SK-N-SH (cell line): ENCODE data around the gene PCSK7. TPM values are rescaled to one million over a fixed set of nuclear protein-coding genes. Genes with fewer than 3 reads are reported as not detected.
A peak's percentile ranks its signal among the peaks of the same experiment; 100 is the strongest.

ENCODE experiments used
- CTCF ChIA-PET: fragments of 300-600, 350-600 bp; formaldehyde crosslinking; extraction: SDS; loops from one replicate; lab custom pipeline; 2021; lab: Yijun Ruan, JAX
- POLR2A ChIA-PET: fragments of 350-600 bp; sonication (Branson Sonifier 250); formaldehyde crosslinking; extraction: SDS; loops from one replicate; lab custom pipeline; 2020; ENCODE audit warnings: antibody characterized with exemption, inconsistent platforms; lab: Yijun Ruan, JAX
- DNase-seq: peaks from one replicate; pipeline ENCODE4 v3.0.0; 2012
- H2AFZ ChIP-seq: fragments of 200-600 bp; sonication (generic); 2 replicates; pipeline ENCODE4 v1.8.1; 2016; ENCODE audit warnings: antibody characterized with exemption, mild to moderate bottlenecking, low read depth
- H3F3A ChIP-seq: fragments of 200-600 bp; sonication (generic); replicated peaks from 2 replicates; pipeline ENCODE3; 2016; ENCODE audit warnings: antibody characterized with exemption, mild to moderate bottlenecking; ENCODE audit not compliant: insufficient read depth
- H3K27ac ChIP-seq, 2 experiments: fragments of 200-500 bp in 1 of 2; fragments of 200-600 bp in 1 of 2; sonication (Bioruptor generic) in 1 of 2; sonication (generic), shearing (Covaris generic) in 1 of 2; 2 replicates each; pipeline versions ENCODE4 v1.5.1 to v1.6.1; 2014 to 2016; ENCODE audit warnings: low read depth in 2 of 2, inconsistent platforms in 1 of 2, low read length in 1 of 2, mild to moderate bottlenecking in 1 of 2, mixed read lengths in 1 of 2
- H3K27me3 ChIP-seq: fragments of 200-600 bp; sonication (generic), shearing (Covaris generic); 2 replicates; pipeline ENCODE4 v1.6.1; 2016; ENCODE audit warnings: mixed run types; ENCODE audit not compliant: insufficient read depth
- H3K36me3 ChIP-seq, 2 experiments: fragments of 200-500 bp in 1 of 2; fragments of 200-600 bp in 1 of 2; sonication (Bioruptor generic) in 1 of 2; sonication (generic) in 1 of 2; replicated peaks in 1 of 2; 2 replicates each; pipeline versions ENCODE3 to v1.5.1; 2014 to 2016; ENCODE audit warnings: low read length in 1 of 2, mild to moderate bottlenecking in 1 of 2; ENCODE audit not compliant: insufficient read depth in 2 of 2, control insufficient read depth in 1 of 2
- H3K4me1 ChIP-seq, 2 experiments: fragments of 200-500 bp in 1 of 2; fragments of 200-600 bp in 1 of 2; sonication (Bioruptor generic) in 1 of 2; sonication (generic), shearing (Covaris generic) in 1 of 2; 2 replicates each; pipeline versions ENCODE4 v1.5.1 to v1.6.1; 2014 to 2016; ENCODE audit warnings: low read depth in 1 of 2, low read length in 1 of 2, mixed run types in 1 of 2; ENCODE audit not compliant: insufficient read depth in 2 of 2, control insufficient read depth in 1 of 2
- H3K4me2 ChIP-seq: fragments of 200-600 bp; sonication (generic), shearing (Covaris generic); 2 replicates; pipeline ENCODE4 v1.6.1; 2017; ENCODE audit warnings: mixed run types
- H3K4me3 ChIP-seq, 2 experiments: fragments of 200-500 bp in 1 of 2; fragments of 200-600 bp in 1 of 2; sonication (Bioruptor generic) in 1 of 2; sonication (generic), shearing (Covaris generic) in 1 of 2; 2 replicates each; pipeline versions ENCODE4 v1.5.1 to v1.8.1; 2014 to 2016; ENCODE audit warnings: low read depth in 2 of 2, inconsistent platforms in 1 of 2, low read length in 1 of 2, mild to moderate bottlenecking in 1 of 2, mixed read lengths in 1 of 2, moderate library complexity in 1 of 2
- H3K79me2 ChIP-seq: fragments of 200-600 bp; sonication (generic); 2 replicates; pipeline ENCODE4 v1.8.1; 2017; ENCODE audit warnings: mild to moderate bottlenecking; ENCODE audit not compliant: insufficient read depth
- H3K9ac ChIP-seq: fragments of 200-600 bp; sonication (generic); 2 replicates; pipeline ENCODE4 v1.6.1; 2017; ENCODE audit warnings: mixed run types
- H3K9me2 ChIP-seq: fragments of 200-600 bp; sonication (generic); 2 replicates; pipeline ENCODE4 v1.6.1; 2017; ENCODE audit warnings: mixed run types
- H3K9me3 ChIP-seq: fragments of 200-600 bp; sonication (generic); 2 replicates; pipeline ENCODE4 v1.6.1; 2017; ENCODE audit warnings: mixed run types, mild to moderate bottlenecking, moderate library complexity
- H4K20me1 ChIP-seq: fragments of 200-600 bp; sonication (generic); 2 replicates; pipeline ENCODE4 v1.6.1; 2017; ENCODE audit warnings: mild to moderate bottlenecking, mixed run types; ENCODE audit not compliant: insufficient read depth
- ELF1 ChIP-seq: IDR thresholded peaks from 2 replicates; pipeline ENCODE4 v1.4.0; 2012
- FOXM1 ChIP-seq: IDR thresholded peaks from 2 replicates; pipeline ENCODE4 v1.4.0; 2012; ENCODE audit warnings: low read depth, mild to moderate bottlenecking
- GABPA ChIP-seq: IDR thresholded peaks from 2 replicates; pipeline ENCODE4 v1.4.0; 2012; ENCODE audit warnings: low read depth, mild to moderate bottlenecking
- GATA2 ChIP-seq: sonication (generic); formaldehyde crosslinking; IDR thresholded peaks from 2 replicates; pipeline ENCODE4 v1.5.0; 2020; ENCODE audit warnings: mild to moderate bottlenecking, missing genetic modification reagents
- NRF1 ChIP-seq: IDR thresholded peaks from 2 replicates; pipeline ENCODE4 v1.6.1; 2012; ENCODE audit warnings: low read depth, mild to moderate bottlenecking, low read length
- POLR2AphosphoS5 ChIP-seq: IDR thresholded peaks from 2 replicates; pipeline ENCODE4 v1.6.1; 2012; ENCODE audit warnings: low read depth, low read length
- RAD21 ChIP-seq: IDR thresholded peaks from 2 replicates; pipeline ENCODE4 v1.6.1; 2012; ENCODE audit warnings: mild to moderate bottlenecking, low read length
- RXRA ChIP-seq: IDR thresholded peaks from 2 replicates; pipeline ENCODE4 v1.4.0; 2012; ENCODE audit warnings: low read depth, mild to moderate bottlenecking, borderline replicate concordance
- TAF1 ChIP-seq: IDR thresholded peaks from 2 replicates; pipeline ENCODE4 v1.6.1; 2012; ENCODE audit warnings: low read depth, mild to moderate bottlenecking, low read length, moderate library complexity, borderline replicate concordance
- WGBS: methylation state at CpG from one replicate; pipeline ENCODE4 v1.1.6; 2017; ENCODE audit warnings: low lambda C conversion rate; 5-methylcytosine and 5-hydroxymethylcytosine counted together
- polyA plus RNA-seq, 3 experiments: library from polyadenylated mRNA; depleted of rRNA; stranded (reverse); fragments of >200 nt; gene quantifications; 2 replicates each; pipeline ENCODE4 v1.2.3, GENCODE V29; 2012
- TF ChIP-seq, protein P1 (sequence below): IDR thresholded peaks from 2 replicates; pipeline ENCODE4; 2012

The PCSK7 gene
- polyA plus RNA-seq, 1 of the 3 experiments (the other 2 are of a cell fraction) = 49.7 TPM

DNA sequence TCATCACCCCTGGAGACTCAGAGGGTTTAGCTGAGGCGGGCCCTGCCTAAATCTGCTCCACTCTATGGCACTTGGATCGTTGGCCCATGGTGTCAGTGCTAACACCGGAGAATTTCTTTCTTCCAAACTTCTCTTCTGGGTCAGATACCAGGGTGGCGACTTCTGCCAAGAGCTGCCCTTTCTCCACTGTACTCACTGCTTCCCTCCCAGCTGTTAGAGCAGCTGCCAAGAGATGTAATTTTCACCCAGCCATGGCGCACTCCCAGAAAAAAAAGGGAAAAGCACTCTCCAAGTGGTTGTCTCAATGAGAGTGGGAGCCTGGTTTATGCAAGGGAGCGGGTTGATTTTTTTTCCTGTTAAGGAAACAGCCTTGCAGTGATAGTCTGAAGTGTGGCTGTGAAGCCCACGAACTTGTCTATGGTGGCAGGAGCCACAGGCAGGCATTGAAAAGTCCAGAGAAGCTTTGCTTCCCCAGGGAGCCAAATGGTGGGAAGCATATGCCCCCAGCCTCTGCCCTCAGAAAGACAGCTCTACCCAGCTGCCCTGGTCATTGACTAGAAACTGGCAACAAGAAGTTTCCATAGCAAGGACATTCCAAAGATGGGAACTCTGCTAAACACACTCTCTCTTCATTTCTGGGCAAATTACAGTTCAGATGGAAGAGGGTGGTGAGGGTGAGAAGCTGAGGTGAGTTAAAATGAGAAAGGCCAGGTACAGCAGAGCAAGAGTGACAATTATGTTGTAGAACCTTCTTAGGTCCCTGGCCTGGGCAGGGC is 10.7 kb downstream of the PCSK7 start:
- H4K20me1 ChIP-seq = no peaks in the 10 kb centered on the region
- no peak overlapping the region for H3K9ac ChIP-seq
- no peak overlapping the region for H2AFZ ChIP-seq
- 0 out of 4 replicates have a peak overlapping the region, but pooled peaks of 1 of the 2 experiments have one; percentile 48 for H3K27ac ChIP-seq
- no peak for TF ChIP-seq NRF1
- TF ChIP-seq, protein P1, sequence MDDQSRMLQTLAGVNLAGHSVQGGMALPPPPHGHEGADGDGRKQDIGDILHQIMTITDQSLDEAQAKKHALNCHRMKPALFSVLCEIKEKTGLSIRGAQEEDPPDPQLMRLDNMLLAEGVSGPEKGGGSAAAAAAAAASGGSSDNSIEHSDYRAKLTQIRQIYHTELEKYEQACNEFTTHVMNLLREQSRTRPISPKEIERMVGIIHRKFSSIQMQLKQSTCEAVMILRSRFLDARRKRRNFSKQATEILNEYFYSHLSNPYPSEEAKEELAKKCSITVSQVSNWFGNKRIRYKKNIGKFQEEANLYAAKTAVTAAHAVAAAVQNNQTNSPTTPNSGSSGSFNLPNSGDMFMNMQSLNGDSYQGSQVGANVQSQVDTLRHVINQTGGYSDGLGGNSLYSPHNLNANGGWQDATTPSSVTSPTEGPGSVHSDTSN = no peak
- TF ChIP-seq GABPA = no peak
- no peak for TF ChIP-seq ELF1
- no peak for TF ChIP-seq RXRA
- H3F3A ChIP-seq = peaks cover 6% of the 10 kb centered on the region
- 99% methylated on average over 5 of the region's 7 CpGs for WGBS
- H3K4me1 ChIP-seq = peaks cover 2 to 11% of the 10 kb centered on the region in 2 experiments; a peak in 2 of 4 replicates
- H3K36me3 ChIP-seq = peaks cover 31 to 69% of the 10 kb centered on the region in 2 experiments
- no peaks in the 10 kb centered on the region for H3K27me3 ChIP-seq
- CTCF ChIA-PET = interaction anchor here (1.2 to 2.8 kb wide), 3 partner anchors 11 to 115 kb away, joined by 3 to 21 read pairs (median 3); partner anchors contain the start of genes PCSK7 and RNF214
- H3K4me2 ChIP-seq = no peak overlapping the region
- H3K9me2 ChIP-seq = no peaks in the 10 kb centered on the region
- H3K9me3 ChIP-seq = no peaks in the 10 kb centered on the region
- POLR2A ChIA-PET = interaction anchor here (1.0 to 1.1 kb wide), 2 partner anchors 9 to 24 kb away, joined by 3 to 4 read pairs; no protein-coding TSS in a partner anchor
- H3K4me3 ChIP-seq = no peak overlapping the region
- no peaks in the 10 kb centered on the region for H3K79me2 ChIP-seq
- DNase-seq = no peak

DNA sequence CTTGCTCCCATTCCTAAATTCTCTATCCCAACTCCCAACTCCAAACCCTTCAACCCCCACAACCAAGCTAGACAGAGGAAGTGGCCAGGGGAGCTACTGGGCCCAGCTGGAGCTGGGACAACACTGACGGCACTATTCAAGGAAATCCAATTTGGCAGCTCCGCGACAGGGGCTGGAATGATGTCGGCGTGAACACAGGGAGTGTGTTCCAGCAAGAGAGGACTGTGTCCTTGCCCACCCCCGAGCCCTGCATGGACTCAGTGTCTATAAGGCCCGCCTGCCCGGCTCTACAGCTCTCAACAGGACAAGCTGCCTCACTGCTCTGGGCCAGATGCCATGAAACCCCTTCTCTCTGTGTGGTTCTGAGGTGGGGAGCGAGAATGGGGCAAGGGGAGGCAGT is 11.3 kb downstream of the PCSK7 start:
- no peak overlapping the region for H2AFZ ChIP-seq
- H3K27ac ChIP-seq = no peak overlapping the region
- CTCF ChIA-PET = interaction anchor here (1.2 to 2.8 kb wide), 3 partner anchors 12 to 115 kb away, joined by 3 to 21 read pairs (median 3); partner anchors contain the start of genes PCSK7 and RNF214
- H3K27me3 ChIP-seq = no peaks in the 10 kb centered on the region
- no peak overlapping the region for H3K9ac ChIP-seq
- H3K4me1 ChIP-seq = peaks cover 2 to 11% of the 10 kb centered on the region in 2 experiments; a peak in 2 of 4 replicates
- H3K9me2 ChIP-seq = no peaks in the 10 kb centered on the region
- no peaks in the 10 kb centered on the region for H3K79me2 ChIP-seq
- H3K4me2 ChIP-seq = no peak overlapping the region
- H3K4me3 ChIP-seq = no peak overlapping the region
- TF ChIP-seq GATA2 (CRISPR knock-in tag) = no peak
- peaks cover 6% of the 10 kb centered on the region for H3F3A ChIP-seq
- POLR2A ChIA-PET = interaction anchor here (1.1 kb wide), 1 partner anchor 9 kb away, joined by 3 read pairs; no protein-coding TSS in a partner anchor
- DNase-seq = no peak
- 96% methylated on average over 6 of the region's 9 CpGs for WGBS
- H3K36me3 ChIP-seq = peaks cover 30 to 65% of the 10 kb centered on the region in 2 experiments
- no peaks in the 10 kb centered on the region for H3K9me3 ChIP-seq
- no peaks in the 10 kb centered on the region for H4K20me1 ChIP-seq

DNA sequence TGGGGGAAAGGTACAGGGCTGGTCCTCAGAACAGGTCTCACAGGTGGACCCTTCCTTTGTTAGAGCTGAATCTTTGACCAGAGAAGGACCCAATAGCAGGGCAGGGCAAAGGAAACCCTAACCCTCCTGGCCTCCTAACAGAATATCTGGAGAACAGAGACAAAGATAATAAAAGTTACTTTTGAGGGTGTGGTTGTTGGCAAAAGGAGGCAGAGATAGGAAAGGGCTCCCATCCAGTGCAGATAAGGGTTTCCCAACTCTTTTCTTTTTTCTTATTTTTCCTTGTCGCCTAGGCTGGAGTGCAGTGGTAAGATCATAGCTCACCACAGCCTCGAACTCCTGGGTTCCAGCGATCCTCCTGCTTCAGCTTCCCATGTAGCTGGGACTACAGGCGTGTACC is 11.9 kb downstream of the PCSK7 start:
- no peak for DNase-seq

More for the DNA sequence above, 11.9 kb downstream of the PCSK7 start:
- ChIA-PET POLR2A (no interaction called here), CTCF (interaction anchor here (1.2 to 2.8 kb wide), 3 partner anchors 12 to 114 kb away, joined by 3 to 21 read pairs (median 3); partner anchors contain the start of genes PCSK7 and RNF214)
- Histone ChIP-seq H3K9ac (no peak overlapping the region), H3K4me3 (no peak overlapping the region), H2AFZ (no peak overlapping the region), H3F3A (peaks cover 6% of the 10 kb centered on the region), H3K4me2 (no peak overlapping the region), H3K27ac (no peak overlapping the region), H3K36me3 (peaks cover 26 to 61% of the 10 kb centered on the region in 2 experiments), H3K79me2 (no peaks in the 10 kb centered on the region), H3K4me1 (peaks cover 2 to 11% of the 10 kb centered on the region in 2 experiments; a peak in 2 of 4 replicates), H3K9me2 (no peaks in the 10 kb centered on the region), H4K20me1 (no peaks in the 10 kb centered on the region), H3K27me3 (no peaks in the 10 kb centered on the region), H3K9me3 (no peaks in the 10 kb centered on the region)
- TF ChIP-seq GABPA = no peak
- TF ChIP-seq TAF1 = no peak
- TF ChIP-seq POLR2AphosphoS5 = no peak
- TF ChIP-seq FOXM1 = no peak
- TF ChIP-seq GATA2 (CRISPR knock-in tag) = no peak
- no peak for TF ChIP-seq RAD21
- WGBS = 99% methylated on average over 4 of the region's 4 CpGs
